ENCODE measurements around the gene RUVBL1.

Gene RUVBL1

DNA sequence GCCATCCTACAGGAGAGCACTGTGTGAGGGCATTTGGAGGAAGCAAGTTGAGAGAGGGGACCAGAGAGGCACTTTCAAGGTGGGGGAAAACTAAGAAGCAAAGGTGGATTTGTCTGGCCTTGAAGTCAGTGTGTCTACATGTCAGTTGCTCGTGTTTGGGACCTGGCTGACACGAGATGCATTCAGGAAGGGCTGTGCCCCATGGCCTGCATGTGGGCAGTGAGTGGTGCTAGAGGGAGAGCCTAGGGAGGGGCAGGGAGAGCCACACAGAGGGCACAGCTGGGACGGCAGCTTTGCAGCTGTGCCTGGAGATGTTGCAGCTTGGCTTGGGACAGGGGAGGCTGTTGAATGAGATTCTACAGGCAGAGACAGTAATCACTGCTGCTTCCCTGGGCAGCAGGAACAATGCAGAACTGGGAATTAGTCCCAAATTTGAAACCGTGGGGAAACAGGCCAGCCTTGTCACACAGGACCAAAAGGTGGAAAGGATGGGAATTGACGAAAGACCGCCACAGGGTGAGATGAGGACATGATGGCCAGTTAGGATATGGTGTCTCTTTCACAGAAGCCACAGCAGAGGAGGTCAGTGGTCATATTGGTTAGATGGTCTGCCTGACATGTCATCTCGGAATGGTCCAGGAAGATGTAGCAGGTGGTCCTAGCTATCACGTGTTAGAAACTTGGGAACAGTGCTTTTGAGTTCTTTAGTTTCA is 61.4 kb downstream of the RUVBL1 start:
- TF ChIP-seq CTCF (IDR thresholded peaks at IDR 0.05): no peak

DNA sequence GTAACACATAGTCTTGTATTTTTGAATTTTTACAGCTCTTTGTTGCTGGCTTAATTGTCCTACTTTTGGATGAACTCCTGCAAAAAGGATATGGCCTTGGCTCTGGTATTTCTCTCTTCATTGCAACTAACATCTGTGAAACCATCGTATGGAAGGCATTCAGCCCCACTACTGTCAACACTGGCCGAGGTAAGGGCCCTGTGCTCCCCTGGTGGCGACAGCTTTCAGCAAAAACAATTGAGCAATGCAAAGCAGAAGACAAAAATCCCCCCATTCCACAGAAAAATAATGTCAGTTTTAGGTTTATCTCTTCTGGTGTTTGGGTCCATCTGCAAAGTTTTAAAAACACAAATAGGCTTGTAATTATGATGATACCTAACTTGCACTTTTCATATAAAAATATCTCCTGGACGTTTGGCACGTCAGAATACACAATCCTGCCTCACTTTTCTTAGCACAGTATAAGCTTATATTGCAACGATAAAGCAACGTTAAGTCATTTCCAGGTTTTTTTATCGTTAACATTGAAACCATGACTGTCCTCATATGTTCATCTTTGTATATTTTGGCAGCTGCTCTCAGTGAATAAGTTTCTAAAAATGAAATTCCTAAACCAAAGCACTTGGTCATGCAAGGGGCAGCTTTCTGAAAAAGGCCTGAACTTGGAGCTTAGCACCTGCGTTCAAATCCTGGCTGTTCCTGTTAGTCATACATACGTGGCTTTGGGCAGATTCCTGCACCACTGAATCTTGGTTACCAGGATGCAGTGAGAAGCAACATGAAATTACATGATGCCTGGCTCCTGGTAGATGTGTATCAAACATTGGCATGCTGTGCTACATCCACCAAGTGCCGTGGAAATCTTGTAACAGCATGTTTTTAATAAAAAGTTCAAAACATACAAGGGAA is 62.9 kb downstream of the RUVBL1 start:
- no peak for TF ChIP-seq CTCF (IDR thresholded peaks at IDR 0.05)

GRCh38 chr3:128056258-128056657 is 67.4 kb downstream of the RUVBL1 start:
- no peak for TF ChIP-seq CTCF (IDR thresholded peaks at IDR 0.05)

GRCh38 chr3:128054367-128054766 is 69.2 kb downstream of the RUVBL1 start:
- TF ChIP-seq CTCF (IDR thresholded peaks at IDR 0.05): no peak

DNA sequence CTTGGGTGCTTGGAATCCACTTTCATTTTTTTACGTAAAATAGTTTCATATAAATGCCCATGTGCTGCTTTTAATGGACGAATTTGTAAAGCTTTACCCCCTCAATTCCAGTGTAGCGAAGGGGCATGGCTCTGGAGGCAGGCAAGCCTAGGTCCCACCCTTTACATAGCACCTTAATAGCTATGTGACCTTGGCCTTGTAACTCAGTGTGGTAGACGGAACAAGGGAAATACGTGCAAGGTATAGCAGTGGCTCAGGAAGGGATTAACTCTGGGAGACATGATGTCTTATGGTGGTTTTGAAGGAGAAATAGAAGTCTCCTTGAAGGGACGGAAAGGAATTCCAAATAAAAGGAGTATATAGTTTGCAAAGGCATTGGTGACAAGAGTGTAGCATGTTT is 70.0 kb downstream of the RUVBL1 start:
- TF ChIP-seq CTCF (IDR thresholded peaks at IDR 0.05): no peak

DNA sequence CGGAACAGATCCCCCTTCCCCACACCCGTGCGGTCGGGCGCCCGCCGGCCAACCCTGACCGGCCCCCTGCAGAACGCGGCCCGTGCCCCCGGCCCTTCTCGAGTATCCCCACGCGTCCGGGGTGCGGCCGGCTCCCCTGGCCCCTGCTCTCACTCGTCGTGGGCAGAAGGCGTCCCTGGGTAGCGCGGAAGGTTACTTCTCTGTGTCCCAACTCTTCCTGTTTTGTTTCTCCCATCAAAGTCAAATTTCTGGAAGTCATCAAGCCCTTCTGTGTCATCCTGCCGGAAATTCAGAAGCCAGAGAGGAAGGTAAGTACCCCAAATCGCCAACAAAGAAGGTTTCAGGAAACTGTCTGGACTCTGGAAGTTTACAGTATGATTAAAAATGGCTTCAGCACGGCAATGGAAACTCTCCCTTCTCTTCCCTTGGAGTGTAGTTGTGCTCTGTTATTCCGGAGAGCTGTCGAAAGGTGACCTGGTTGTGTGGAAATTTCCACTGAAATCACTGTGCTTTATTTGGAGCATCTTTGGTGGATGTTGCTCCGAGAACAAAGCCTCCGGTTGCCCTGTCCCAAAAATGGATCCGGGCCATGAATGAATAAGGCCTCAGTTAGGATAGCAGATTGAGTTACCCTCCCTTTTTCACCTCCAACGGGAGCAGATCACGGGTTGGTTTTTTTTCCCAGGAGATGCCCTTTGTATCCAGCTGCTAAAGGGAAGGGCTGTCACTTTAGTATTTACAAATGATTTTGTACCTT is 70.8 kb downstream of the RUVBL1 start:
- TF ChIP-seq CTCF (IDR thresholded peaks at IDR 0.05): no peak

DNA sequence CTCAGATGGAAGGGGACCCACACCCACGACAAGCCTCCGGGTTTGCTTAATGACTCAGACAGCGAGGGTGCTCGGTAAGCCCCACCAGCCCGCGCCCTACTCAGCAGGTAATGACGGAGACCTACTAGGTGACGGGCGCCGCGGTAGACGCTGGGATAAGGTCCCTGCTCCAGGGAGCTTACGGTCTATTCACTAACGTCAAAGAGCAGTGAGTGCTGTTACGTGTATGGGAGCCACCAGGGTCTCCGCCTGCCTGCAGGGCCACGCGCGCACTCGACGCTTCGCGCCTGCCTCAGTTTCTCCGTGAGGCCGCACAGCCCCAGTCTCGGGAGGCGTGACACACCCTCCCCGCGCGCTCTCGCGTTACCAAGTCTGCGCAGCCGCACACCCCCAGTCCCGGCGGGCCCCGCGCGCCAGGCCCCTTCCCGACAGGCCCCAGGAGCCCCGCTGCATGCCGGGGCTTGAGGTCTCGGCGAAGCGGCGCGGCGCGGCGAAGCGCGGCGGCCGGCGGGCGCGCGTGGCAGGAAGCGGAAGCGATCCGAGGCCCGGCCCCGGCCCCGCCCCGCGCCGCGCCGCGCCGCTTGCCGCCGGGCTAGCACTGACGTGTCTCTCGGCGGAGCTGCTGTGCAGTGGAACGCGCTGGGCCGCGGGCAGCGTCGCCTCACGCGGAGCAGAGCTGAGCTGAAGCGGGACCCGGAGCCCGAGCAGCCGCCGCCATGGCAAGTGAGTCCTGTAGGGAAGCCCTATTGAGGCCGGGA is 71.6 kb downstream of the RUVBL1 start, which contains the start of gene SEC61A1:
Gene SEC61A1 (plus strand): TSS at position 601 of the 758 bp plus-strand sequence. CDS start 116 bp downstream, at position 717.
- no peak for TF ChIP-seq CTCF (IDR thresholded peaks at IDR 0.05)
